ENCODE results near the gene TMCC1.

The TMCC1 gene

GRCh38 chr3:129632977-129633376 lies 260.5 kb downstream of the TMCC1 start:
- ATAC-seq (replicated peaks), result no peak
- Mint-ChIP-seq H3K27me3 (no peaks in the 10 kb centered on the region), H3K4me3 (no peak overlapping the region), H3K9me3 (no peaks in the 10 kb centered on the region), H3K36me3 (peaks cover 0 to 3% of the 10 kb centered on the region in 2 donors), H3K27ac (no peak overlapping the region), H3K4me1 (peaks cover 4 to 5% of the 10 kb centered on the region in 2 donors)
- no peak for DNase-seq

- Mint-ChIP-seq H3K27me3 (no peaks in the 10 kb centered on the region), H3K4me3 (no peak overlapping the region), H3K27ac (no peak overlapping the region), H3K4me1 (peaks cover 5 to 8% of the 10 kb centered on the region in 2 donors), H3K9me3 (no peaks in the 10 kb centered on the region), H3K36me3 (peaks cover 0 to 3% of the 10 kb centered on the region in 2 donors)
- DNase-seq (no peak), ATAC-seq (replicated peaks) (no peak)
Observed at GRCh38 chr3:129632556-129632955, 261.0 kb downstream of the TMCC1 start.

- Mint-ChIP-seq H3K27me3 (no peaks in the 10 kb centered on the region), H3K9me3 (no peaks in the 10 kb centered on the region), H3K36me3 (peaks cover 0 to 3% of the 10 kb centered on the region in 2 donors), H3K27ac (no peak overlapping the region), H3K4me1 (peaks cover 5 to 13% of the 10 kb centered on the region in 2 donors), H3K4me3 (no peak overlapping the region)
- DNase-seq, result no peak
- ATAC-seq (replicated peaks), result no peak
Observed at GRCh38 chr3:129632056-129632455, 261.5 kb downstream of the TMCC1 start.

- no peak overlapping the region for H3K27ac Mint-ChIP-seq
- no peaks in the 10 kb centered on the region for H3K9me3 Mint-ChIP-seq
Observed at GRCh38 chr3:129629011-129629410, 264.5 kb downstream of the TMCC1 start.

GRCh38 chr3:129628169-129628522 lies 265.4 kb downstream of the TMCC1 start:
- ATAC-seq (replicated peaks) (no peak), DNase-seq (no peak)
- no peaks in the 10 kb centered on the region for H3K36me3 Mint-ChIP-seq
- H3K4me3 Mint-ChIP-seq, result peak overlapping the region; percentile 95 to 99
- H3K27me3 Mint-ChIP-seq, result peaks cover 0 to 8% of the 10 kb centered on the region in 2 donors
- H3K27ac Mint-ChIP-seq, result no peak overlapping the region
- H3K4me1 Mint-ChIP-seq, result peaks cover 8 to 19% of the 10 kb centered on the region in 2 donors
- no peaks in the 10 kb centered on the region for H3K9me3 Mint-ChIP-seq

More at GRCh38 chr3:129629011-129629410, 264.5 kb downstream of the TMCC1 start:
- DNase-seq (no peak), ATAC-seq (replicated peaks) (no peak)
- H3K36me3 Mint-ChIP-seq, result no peaks in the 10 kb centered on the region
- H3K27me3 Mint-ChIP-seq, result peaks cover 0 to 8% of the 10 kb centered on the region in 2 donors
- peaks cover 10 to 19% of the 10 kb centered on the region in 2 donors for H3K4me1 Mint-ChIP-seq
- H3K4me3 Mint-ChIP-seq, result no peak overlapping the region

GRCh38 chr3:129627350-129628168 lies 266.0 kb downstream of the TMCC1 start:
- Mint-ChIP-seq H3K9me3 (no peaks in the 10 kb centered on the region), H3K27ac (peak overlapping the region; percentile 94)

GRCh38 chr3:129626744-129627349 lies 266.7 kb downstream of the TMCC1 start:
- H3K36me3 Mint-ChIP-seq, result no peaks in the 10 kb centered on the region
- H3K4me1 Mint-ChIP-seq, result peaks cover 8 to 19% of the 10 kb centered on the region in 2 donors
- H3K4me3 Mint-ChIP-seq, result peak overlapping the region; percentile 95 to 99
- peaks cover 0 to 15% of the 10 kb centered on the region in 2 donors for H3K27me3 Mint-ChIP-seq
- no peaks in the 10 kb centered on the region for H3K9me3 Mint-ChIP-seq
- peak overlapping the region; percentile 94 for H3K27ac Mint-ChIP-seq
- DNase-seq, result peak; percentile 73
- peak; percentile 95 for ATAC-seq (replicated peaks)

More at GRCh38 chr3:129627350-129628168, 266.0 kb downstream of the TMCC1 start:
- DNase-seq (peak; percentile 52), ATAC-seq (replicated peaks) (peak; percentile 62 to 66)
- no peaks in the 10 kb centered on the region for H3K36me3 Mint-ChIP-seq
- H3K4me1 Mint-ChIP-seq, result peaks cover 8 to 19% of the 10 kb centered on the region in 2 donors
- peak overlapping the region; percentile 95 to 99 for H3K4me3 Mint-ChIP-seq
- H3K27me3 Mint-ChIP-seq, result peaks cover 0 to 13% of the 10 kb centered on the region in 2 donors

GRCh38 chr3:129625072-129625874 lies 268.2 kb downstream of the TMCC1 start:
- Mint-ChIP-seq H3K4me1 (peaks cover 8 to 19% of the 10 kb centered on the region in 2 donors), H3K9me3 (no peaks in the 10 kb centered on the region), H3K27ac (no peak overlapping the region), H3K36me3 (no peaks in the 10 kb centered on the region), H3K4me3 (peak overlapping the region in 1 of 2 donors; percentile 33), H3K27me3 (peaks cover 0 to 15% of the 10 kb centered on the region in 2 donors)
- no peak for DNase-seq
- no peak for ATAC-seq (replicated peaks)

GRCh38 chr3:129624347-129625071 lies 269.0 kb downstream of the TMCC1 start:
- ATAC-seq (replicated peaks) (no peak), DNase-seq (no peak)
- no peak overlapping the region for H3K27ac Mint-ChIP-seq
- H3K36me3 Mint-ChIP-seq, result no peaks in the 10 kb centered on the region
- no peak overlapping the region for H3K4me3 Mint-ChIP-seq
- peaks cover 0 to 15% of the 10 kb centered on the region in 2 donors for H3K27me3 Mint-ChIP-seq
- H3K4me1 Mint-ChIP-seq, result peaks cover 10 to 24% of the 10 kb centered on the region in 2 donors
- no peaks in the 10 kb centered on the region for H3K9me3 Mint-ChIP-seq

GRCh38 chr3:129623447-129624118 lies 269.9 kb downstream of the TMCC1 start:
- Mint-ChIP-seq H3K36me3 (no peaks in the 10 kb centered on the region), H3K9me3 (no peaks in the 10 kb centered on the region), H3K27me3 (peaks cover 4 to 23% of the 10 kb centered on the region in 2 donors), H3K4me3 (no peak overlapping the region), H3K4me1 (peaks cover 15 to 33% of the 10 kb centered on the region in 2 donors), H3K27ac (no peak overlapping the region)
- DNase-seq, result no peak
- ATAC-seq (replicated peaks), result no peak

GRCh38 chr3:129622933-129623332 lies 270.6 kb downstream of the TMCC1 start:
- DNase-seq, result no peak
- Mint-ChIP-seq H3K4me1 (peaks cover 16 to 35% of the 10 kb centered on the region in 2 donors), H3K36me3 (no peaks in the 10 kb centered on the region), H3K9me3 (no peaks in the 10 kb centered on the region), H3K4me3 (no peak overlapping the region), H3K27ac (no peak overlapping the region), H3K27me3 (peaks cover 10 to 29% of the 10 kb centered on the region in 2 donors)
- ATAC-seq (replicated peaks), result no peak

- Mint-ChIP-seq H3K4me3 (no peak overlapping the region), H3K36me3 (no peaks in the 10 kb centered on the region), H3K4me1 (peaks cover 19 to 31% of the 10 kb centered on the region in 2 donors), H3K9me3 (no peaks in the 10 kb centered on the region), H3K27ac (no peak overlapping the region), H3K27me3 (peaks cover 14 to 33% of the 10 kb centered on the region in 2 donors)
- DNase-seq (no peak), ATAC-seq (replicated peaks) (no peak)
Observed at GRCh38 chr3:129622226-129622874, 271.2 kb downstream of the TMCC1 start.
